SK-N-MC (cell line): ENCODE measurements around the gene TNFRSF17.

ENCODE experiments used
- FOXP2 ChIP-seq: optimal IDR thresholded peaks from 2 replicates; pipeline ENCODE3; 2011; ENCODE audit warnings: mild to moderate bottlenecking, moderate library complexity; ENCODE audit not compliant: insufficient read depth; ENCODE audit errors: extremely low read length, control extremely low read depth
- POLR2AphosphoS5 ChIP-seq: IDR thresholded peaks from 2 replicates; pipeline ENCODE4 v1.6.1; 2012; ENCODE audit warnings: mild to moderate bottlenecking, low read depth, low read length, borderline replicate concordance

DNA sequence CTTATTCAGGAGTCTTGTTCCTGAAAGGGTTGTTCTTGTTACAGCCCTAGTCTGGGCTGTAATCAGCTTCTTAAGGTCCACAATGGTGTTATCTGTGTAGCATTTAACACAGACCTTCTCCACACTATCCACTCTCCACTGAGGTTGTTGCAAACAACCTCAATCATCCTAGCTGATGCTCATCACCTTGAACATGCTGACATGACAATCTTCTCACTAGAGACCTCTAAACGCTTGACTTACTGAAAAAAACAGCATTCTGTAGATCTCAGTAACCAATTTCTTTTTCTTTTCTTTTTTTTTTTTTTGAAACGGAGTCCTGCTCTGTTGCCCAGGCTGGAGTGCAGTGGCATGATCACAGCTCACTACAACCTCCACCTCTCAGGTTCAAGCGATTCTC lies 3.6 kb downstream of the TNFRSF17 start:
- no peak for TF ChIP-seq POLR2AphosphoS5
- TF ChIP-seq FOXP2 = no peak
